HG02571 (cell line): ENCODE results near the gene LRIT2.

ENCODE experiments used
- ATAC-seq: cut with Tn5 transposase; IDR thresholded peaks from one replicate; pipeline ENCODE4 v1.9.1; 2021; ENCODE audit warnings: mild to moderate bottlenecking, moderate library complexity; ENCODE audit not compliant: unreplicated experiment

The LRIT2 gene

DNA sequence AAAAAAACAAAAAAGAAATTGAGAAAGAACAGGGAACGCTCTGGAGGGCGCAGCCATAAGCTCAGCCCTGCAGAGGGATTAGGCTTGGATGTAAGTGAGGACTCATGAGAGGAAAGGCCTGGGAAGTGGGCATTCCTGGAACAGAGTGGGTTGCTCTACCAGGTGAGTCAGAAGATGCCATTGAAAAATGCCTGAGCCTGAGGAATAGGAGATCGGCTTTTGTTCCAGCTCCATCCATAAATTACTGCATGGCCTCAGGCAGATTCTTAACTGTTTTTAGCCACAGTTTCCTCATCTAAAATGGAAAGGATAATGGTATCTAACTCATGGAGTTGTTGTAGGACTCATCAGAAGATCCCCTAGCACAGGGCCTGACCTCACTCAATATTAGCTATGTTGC is 18.4 kb upstream of the LRIT2 start:
- ATAC-seq, result no peak

DNA sequence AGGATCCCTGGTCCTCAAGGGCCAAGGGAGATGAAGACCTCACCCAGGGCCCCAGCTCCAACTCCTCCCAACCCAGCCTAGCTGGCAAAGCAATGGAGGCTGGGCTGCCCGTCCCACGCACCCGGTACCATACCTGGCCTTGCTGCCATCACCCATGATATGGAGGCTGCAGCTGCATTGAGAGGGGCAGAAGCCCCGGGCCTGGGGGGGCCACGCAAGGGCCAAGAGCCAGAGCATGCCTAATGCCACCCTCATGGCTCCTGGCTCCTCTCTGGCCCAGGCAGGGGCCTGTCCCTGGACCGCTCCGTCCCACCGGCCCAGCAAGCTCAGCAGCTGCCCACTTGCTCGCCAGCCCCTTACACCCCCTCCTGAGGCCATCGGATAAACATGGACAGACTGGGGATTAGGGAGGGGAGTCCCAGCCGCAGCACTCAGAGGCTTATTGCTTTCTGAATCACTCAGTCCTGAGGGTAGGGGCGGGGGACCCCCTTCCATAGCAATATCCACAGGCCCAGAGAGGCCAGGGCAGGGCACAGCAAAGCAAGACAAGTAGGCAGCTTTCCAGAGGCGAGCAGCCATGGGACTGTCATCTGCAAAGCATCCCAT is 15.9 kb upstream of the LRIT2 start, which contains the start of gene LRIT1:
LRIT1 (minus strand) TSS at position 362 of the 606 bp plus-strand sequence; CDS start at position 255, 107 bp downstream.
- ATAC-seq, result no peak

DNA sequence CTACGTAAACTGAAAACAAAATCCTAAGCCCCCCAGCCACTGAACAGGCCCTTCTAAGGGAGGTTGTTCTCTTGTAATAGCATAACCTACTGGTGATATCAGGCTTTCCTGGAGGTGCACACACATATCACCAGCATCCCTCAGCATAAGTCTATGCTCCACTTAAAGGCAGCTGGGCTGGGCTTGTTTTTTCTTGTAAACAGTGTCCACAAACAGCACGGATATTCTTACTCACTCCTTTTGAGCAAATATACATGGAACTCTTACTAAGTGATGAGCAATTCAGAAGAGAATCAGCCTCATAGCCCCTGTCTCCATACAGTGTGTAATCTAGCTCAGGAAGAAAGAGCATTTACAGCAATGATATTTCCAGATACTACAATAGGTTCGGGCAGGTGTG is 13.6 kb upstream of the LRIT2 start:
- ATAC-seq, result no peak

DNA sequence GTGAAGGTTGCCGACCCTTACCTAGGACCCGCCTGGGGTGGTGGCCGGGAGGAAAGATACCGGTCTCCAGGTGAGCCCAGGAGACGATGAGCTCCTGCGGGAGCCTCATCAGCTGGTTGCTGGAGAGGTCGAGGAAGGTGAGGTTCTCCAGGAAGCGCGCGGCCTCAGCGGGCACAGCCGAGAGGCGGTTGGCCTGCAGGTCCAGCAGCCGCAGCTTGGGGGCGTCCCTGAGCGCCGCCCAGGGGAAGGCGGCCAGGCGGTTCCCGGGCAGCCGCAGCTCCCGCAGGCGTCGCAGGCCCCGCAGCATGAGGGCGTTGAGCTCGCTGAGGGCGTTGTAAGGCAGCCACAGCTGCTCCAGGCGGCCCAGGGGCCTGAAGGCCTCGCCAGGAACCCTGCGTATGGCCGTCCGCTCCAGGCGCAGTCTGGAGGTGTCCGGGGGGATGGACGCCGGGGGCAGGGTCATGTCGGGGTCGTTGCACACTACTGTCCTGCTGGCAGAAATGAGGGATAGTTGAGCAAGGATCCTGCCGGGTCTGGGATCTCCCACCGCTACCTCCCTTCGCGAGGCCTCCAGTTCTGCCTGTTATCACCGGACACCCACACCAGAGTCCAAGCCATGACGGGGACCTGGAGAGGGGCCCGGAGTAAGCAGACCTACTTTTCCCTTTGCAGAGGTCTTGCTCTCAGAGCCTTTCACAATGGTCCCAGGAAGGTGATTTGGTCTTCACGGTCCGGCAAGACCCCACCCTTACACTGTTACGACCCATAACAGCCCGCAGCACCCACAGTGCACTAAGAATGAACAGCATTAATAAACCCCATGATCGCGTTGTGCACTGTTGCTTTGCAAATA is 12.1 kb upstream of the LRIT2 start:
- no peak for ATAC-seq

DNA sequence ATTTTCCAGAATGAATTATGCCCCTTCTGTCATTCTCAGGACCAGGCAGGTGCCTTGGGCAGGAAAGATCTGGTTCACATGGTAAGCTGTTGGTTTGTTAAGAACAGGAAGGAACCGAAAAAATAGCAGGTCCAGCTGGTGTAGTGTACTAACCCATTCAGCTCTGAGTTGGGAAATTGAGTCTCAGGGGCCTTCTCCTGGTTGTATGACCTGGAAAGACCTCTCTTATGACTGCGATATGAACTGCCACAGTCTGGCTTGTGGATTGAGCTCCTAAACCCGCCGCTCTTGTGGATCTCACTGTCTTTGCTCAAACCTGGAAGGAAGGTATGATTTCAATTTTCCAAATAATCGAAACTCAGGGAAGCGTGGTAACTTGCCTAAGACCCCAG is 11.5 kb upstream of the LRIT2 start:
- ATAC-seq, result no peak

DNA sequence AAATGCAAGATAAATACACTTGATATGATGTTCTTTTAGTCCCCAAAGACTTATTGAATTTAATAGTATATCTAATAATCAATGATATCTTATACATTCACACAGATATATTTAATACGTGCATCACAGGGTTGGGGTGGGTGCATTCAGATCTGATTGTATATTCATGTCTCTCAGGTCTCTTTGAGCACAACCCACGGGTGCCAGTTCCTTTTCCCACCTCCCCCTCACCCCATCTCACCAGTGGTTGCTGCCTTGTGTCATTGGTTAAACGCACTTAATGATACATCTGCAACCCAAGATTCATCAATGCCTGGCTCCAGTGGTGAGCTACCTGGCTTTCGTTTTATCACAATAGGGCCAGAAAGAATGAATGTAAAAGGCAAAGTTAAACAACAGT is 9.8 kb upstream of the LRIT2 start:
- ATAC-seq, result no peak

DNA sequence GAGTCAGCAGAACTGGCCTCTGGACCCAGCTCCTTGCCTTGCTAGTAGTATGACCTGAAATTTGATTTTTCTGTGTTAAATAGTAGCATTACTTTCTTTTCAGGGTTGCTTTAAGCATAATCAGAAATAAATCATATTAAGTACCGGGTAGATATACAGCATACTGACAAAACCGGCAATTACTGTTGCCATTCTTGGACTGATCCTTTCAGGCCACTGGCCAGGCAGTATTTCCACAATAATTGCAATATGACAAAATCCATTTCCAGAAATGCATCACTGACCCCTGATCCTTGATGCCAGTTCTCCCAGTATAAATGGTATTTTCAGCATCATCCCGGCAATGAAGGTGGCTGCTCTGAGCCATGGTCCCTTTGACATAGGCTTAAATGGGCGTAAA is 9.1 kb upstream of the LRIT2 start:
- ATAC-seq, result no peak

DNA sequence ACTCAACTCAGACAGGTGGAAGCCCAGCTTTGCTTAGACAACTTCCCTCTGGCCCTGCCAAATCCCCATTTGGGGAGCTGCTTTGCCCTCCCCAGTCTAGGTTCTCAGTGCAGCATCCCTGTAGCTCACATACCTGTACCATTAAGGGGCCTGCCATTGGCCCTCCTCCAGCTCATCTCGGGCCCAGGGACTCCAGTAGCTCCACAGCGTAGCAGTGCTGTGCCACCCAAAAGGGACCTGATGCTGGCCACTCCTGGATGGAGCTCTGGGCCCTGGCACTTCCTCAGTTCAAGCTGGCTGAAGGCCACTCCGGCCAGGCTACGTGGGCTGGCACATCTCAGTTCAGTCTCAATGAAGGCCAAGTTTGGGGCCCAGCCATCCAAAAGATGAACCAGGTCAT is 8.6 kb upstream of the LRIT2 start:
- ATAC-seq, result no peak

DNA sequence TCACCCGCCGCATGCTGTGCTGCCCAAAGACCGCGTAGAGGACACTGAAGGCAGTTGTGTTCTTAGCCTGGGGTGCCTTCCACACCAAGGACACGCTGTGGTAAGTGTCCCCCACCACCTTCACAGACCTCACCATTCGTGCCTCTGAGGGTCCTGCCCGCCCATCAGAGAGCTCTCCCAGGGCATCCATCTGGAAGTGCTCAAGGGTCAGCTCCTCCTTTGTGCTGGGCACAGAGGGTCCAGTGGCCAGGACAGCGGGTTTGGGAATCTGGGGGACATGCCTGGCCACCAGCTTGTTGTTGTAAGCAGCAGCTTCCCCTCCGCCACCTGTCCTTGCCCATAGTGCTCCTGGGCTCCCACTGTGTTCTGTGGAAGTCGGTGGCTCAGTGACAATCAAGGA is 7.0 kb upstream of the LRIT2 start:
- no peak for ATAC-seq

DNA sequence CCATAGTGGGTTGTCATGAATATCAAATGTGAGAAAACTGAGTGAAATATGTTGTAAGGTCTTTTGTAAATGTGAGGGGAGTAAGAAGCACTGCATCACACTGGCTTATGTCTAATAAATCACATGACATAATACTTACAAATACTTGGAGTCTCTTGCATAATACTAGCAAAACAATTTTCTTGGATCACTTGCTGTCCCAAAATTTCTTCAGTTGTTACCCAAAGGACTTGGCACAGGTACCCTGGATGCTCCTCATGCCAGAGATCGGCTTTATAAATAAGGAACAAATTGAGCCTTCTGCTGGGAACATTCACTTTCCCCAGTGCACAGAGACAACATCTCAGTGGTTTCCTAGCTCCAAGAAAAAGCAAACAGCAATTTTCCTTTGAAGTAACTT is 5.0 kb upstream of the LRIT2 start:
- ATAC-seq, result no peak

DNA sequence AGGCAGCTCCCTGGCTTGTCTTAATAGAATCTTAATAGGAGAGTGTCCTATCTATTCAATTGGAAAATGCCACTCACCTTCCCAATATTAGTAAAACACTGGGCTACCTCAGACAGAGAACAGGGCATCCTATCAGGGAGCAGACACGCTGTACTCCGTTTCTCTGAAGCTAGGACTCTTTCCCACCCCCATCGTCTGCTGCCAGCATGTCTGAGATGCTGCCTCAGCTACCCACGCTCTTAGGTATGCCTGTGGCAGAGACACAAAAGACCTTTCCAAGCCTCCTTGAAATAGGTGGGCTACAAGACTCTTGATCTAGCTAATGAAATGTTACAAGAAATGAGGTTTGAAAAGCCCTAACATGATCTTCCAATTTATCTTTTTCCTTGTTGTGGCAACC is 2.5 kb upstream of the LRIT2 start:
- ATAC-seq, result no peak

DNA sequence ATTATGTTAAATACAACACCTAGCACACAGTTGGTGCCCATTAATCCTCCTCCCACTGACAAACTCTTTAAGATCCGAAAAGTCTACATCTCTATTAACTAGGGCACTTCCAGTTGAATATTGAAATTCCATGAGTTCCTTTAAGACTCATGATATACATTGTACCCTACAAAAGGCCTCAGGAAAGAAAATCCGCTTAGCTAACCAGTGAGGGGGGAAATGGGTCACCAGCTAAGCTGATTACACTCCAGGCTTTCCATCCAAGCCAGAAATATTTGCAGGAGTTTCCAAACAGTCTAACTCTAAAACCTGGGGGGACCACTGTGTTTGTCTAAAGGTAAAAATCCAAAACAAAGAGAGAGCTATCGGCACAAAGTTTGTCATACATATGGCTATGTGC is 1.3 kb upstream of the LRIT2 start:
- no peak for ATAC-seq

DNA sequence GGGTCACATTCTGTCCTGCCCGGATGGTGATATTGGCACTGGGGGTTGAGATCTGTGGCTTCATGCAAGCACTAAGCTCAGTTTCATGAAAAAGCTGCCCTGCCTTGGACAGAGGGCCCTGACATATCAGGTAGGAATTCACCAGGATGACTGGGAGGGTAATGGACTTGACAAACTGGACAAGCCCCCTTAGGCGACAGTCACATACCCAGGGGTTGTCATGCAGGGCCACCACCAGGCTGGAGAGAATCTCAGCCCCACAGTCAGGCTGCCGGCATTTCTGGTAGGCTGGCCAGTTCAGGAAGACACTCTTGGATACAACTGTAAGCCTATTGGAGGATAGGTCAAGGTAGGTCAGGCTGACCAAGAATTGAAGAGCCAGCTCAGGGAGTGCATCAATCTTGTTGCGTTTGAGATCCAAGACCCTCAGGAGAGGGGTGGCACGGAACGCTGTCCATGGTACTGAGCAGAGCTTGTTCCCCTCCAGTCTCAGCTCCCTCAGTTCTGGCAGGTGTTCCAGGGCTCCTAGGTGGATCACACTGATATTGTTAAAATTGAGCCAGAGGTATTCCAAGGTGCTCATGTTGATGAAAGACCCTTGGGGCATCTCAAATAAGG is 824 bp downstream of the LRIT2 start:
- ATAC-seq, result no peak

DNA sequence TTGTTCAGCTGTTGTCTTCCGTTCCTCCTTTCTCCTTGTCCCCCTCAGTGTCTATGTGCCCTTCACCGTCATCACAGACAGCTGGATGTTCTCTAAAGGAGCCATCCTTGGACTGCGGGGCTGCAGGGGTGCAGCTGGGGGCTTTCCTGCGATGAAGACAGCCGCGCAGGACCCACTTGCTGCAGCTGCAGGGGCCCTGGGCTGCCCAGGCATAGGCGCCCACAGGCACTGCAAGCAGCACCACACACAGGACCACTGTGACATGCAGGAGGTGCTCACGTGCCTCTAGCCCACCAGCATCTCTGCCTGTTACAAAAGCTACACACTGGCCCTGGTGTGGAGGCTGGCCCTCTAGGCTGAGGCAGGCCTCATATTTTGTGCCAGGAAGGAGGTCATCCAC is 3.4 kb downstream of the LRIT2 start:
- no peak for ATAC-seq

DNA sequence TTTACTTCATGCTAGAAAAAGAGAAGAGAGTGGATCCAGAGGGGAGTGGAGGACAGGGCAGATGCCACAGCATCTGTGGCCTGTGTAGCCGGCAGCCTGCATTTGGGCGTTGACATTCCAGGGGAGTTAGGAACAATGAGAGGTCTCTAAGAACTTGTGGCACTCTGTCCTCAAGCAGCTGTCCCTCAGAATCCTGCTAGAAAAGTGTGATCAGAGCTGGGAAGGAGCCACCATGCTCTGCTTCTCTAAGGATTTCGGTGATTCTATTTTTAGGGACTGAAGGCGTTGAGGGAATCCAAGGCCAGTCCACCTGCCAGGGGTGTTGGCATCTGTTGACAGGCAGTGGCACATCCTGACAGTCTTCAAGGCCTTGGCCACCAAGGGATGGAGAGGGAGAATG is 7.6 kb downstream of the LRIT2 start:
- ATAC-seq, result no peak

DNA sequence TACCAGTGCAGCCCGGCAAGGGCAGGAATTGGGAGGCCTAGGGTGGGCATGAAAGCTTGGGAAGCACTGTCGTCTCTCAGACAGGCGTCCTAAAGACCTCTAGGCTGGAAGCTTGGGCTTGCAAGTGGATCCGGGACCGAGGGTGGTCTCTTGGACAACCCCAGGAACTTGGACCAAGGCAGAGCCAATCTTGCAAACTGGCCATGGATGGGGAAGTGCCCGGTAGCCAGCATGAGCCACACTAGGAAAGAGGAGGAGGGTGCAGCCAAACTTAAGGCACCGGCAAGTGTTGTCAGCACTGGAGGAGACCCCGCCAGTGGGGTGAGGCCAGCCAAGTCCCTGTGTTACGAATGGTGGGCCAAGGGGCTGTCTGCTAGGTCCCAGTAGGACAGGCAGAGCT is 8.5 kb downstream of the LRIT2 start:
- no peak for ATAC-seq

DNA sequence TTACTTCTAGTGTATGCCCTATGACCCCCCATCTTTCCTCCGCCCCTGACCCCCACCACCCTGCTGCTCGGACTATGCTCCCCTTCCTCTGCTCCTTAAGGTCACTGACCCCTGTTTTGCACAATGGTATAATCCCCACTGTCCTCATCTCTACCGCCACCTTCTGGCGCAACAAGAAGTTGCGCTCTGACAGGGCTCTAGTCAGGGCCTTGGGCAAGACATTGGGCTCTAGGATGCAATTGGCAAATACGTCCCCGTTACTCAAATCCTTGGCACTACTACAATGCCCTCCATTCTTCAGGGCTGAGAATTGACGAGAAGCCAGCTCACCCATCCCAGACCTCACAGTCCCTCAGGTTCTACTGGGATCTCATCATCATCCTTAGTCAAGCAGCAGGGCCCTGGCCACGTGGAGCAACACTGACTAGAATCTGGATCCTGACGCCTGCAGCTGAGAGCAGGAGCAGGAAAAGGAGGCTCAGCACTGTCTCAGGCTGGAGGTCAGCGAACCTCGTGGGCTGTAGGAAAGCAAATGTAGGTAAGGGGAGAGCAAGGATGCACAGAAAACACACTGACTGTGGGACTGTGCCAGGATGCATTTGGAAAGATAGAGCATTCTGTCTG is 10.6 kb downstream of the LRIT2 start:
- peak; percentile 74 for ATAC-seq

DNA sequence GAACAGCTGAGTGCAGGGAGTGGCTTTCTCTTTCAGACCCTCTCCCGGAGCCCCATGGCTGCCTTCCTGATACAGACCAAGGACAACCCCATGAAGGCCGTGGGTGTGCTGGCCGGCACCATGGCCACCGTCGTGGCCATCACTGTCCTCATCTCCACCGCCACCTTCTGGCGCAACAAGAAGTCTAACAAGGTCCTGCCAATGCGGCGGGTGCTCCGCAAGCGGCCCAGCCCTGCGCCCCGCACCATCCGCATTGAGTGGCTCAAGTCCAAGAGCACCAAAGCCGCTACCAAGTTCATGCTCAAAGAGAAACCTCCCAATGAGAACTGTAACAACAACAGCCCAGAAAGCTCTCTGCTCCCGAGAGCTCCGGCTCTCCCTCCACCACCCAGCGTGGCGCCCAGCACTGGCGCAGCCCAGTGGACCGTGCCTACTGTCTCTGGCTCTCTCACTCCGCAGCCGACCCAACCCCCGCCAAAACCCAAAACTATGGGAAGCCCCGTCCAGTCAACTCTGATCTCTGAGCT is 11.2 kb downstream of the LRIT2 start:
- peak; percentile 27 for ATAC-seq

DNA sequence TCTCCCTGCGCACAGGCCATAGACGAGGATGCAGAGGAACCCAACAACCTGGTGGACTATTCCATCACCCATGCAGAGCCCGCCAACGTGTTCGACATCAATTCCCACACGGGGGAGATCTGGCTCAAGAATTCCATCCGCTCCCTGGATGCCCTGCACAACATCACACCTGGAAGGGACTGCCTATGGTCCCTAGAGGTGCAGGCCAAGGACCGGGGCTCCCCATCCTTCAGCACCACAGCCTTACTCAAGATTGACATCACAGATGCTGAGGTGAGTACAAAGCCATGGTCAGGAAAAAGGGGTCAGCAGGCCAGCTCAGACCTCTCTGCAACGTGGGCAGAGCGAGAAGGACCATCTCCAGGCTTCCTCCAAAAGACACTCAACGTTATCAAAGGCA is 12.3 kb downstream of the LRIT2 start:
- no peak for ATAC-seq

DNA sequence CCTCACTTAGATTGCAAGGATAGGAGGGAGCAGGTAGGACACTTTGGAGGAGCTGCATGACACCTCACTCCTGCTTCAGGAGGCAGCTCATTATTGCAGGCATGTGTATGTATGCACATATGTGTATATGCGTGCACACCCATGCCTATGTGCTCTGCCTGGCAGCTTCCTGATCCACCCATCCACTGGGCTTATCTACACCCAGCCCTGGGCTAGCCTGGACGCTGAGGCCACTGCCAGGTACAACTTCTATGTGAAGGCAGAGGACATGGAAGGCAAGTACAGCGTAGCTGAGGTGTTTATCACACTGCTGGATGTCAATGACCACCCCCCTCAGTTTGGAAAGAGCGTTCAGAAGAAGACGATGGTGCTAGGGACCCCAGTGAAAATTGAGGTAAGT is 13.3 kb downstream of the LRIT2 start:
- ATAC-seq, result no peak

DNA sequence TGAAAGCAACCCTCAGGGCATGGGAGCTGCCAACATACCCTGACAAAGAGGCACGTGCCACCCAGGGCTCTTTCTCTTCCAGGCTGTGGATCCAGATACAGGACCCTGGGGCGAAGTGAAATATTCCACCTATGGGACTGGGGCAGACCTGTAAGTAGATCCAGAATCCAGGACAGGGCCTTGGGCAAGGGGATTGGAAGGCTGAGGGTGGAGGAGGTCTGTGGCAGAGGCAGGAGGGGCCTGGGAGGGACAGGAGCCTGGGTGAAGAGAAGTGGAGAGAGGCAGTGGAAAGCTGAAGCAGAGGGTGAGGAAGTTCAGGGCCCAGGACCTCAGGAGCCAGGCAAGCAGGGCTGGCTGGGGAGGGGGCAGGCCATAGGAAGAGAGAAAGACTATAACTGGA is 13.8 kb downstream of the LRIT2 start:
- ATAC-seq, result no peak

DNA sequence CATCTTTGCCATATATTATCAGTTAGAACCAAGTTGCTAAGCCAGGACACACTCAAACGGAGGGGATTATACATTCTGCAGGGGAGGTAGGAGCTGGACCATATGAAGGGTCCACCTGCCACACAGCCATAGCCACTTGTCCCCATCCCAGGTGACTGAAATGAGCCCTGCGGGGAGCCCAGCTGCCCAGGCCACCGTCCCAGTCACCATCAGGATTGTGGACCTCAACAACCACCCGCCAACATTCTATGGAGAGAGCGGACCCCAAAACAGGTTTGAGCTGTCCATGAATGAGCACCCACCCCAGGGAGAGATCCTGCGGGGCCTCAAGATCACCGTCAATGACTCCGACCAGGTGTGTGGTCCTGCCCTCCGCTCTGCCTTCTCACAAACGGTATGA is 17.3 kb downstream of the LRIT2 start:
- ATAC-seq, result no peak
